ENCODE measurements around the gene LRRC59. TPM values are rescaled to one million over a fixed set of nuclear protein-coding genes. Genes with fewer than 3 reads are reported as not detected.

The LRRC59 gene
- total and polyA plus RNA-seq, 2 experiments from 2014 or later: 46.4 to 124 TPM

DNA sequence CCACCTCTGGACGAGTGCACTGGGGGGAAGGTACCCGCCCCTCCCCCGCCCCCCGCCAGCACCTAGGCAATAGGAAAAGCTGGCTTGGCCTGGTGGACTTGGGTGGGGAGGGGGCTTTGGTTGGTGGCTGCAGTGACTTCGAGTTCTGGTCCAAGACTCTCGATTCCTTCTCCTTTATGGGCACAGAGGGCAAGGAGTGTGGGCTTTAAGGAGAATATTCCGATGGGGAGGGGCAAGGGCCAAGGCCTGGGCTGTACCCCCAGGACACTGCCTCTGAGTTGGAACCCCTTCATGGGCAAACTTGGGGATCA is 29.1 kb upstream of the LRRC59 start (continued):
- TF ChIP-seq, protein P1, sequence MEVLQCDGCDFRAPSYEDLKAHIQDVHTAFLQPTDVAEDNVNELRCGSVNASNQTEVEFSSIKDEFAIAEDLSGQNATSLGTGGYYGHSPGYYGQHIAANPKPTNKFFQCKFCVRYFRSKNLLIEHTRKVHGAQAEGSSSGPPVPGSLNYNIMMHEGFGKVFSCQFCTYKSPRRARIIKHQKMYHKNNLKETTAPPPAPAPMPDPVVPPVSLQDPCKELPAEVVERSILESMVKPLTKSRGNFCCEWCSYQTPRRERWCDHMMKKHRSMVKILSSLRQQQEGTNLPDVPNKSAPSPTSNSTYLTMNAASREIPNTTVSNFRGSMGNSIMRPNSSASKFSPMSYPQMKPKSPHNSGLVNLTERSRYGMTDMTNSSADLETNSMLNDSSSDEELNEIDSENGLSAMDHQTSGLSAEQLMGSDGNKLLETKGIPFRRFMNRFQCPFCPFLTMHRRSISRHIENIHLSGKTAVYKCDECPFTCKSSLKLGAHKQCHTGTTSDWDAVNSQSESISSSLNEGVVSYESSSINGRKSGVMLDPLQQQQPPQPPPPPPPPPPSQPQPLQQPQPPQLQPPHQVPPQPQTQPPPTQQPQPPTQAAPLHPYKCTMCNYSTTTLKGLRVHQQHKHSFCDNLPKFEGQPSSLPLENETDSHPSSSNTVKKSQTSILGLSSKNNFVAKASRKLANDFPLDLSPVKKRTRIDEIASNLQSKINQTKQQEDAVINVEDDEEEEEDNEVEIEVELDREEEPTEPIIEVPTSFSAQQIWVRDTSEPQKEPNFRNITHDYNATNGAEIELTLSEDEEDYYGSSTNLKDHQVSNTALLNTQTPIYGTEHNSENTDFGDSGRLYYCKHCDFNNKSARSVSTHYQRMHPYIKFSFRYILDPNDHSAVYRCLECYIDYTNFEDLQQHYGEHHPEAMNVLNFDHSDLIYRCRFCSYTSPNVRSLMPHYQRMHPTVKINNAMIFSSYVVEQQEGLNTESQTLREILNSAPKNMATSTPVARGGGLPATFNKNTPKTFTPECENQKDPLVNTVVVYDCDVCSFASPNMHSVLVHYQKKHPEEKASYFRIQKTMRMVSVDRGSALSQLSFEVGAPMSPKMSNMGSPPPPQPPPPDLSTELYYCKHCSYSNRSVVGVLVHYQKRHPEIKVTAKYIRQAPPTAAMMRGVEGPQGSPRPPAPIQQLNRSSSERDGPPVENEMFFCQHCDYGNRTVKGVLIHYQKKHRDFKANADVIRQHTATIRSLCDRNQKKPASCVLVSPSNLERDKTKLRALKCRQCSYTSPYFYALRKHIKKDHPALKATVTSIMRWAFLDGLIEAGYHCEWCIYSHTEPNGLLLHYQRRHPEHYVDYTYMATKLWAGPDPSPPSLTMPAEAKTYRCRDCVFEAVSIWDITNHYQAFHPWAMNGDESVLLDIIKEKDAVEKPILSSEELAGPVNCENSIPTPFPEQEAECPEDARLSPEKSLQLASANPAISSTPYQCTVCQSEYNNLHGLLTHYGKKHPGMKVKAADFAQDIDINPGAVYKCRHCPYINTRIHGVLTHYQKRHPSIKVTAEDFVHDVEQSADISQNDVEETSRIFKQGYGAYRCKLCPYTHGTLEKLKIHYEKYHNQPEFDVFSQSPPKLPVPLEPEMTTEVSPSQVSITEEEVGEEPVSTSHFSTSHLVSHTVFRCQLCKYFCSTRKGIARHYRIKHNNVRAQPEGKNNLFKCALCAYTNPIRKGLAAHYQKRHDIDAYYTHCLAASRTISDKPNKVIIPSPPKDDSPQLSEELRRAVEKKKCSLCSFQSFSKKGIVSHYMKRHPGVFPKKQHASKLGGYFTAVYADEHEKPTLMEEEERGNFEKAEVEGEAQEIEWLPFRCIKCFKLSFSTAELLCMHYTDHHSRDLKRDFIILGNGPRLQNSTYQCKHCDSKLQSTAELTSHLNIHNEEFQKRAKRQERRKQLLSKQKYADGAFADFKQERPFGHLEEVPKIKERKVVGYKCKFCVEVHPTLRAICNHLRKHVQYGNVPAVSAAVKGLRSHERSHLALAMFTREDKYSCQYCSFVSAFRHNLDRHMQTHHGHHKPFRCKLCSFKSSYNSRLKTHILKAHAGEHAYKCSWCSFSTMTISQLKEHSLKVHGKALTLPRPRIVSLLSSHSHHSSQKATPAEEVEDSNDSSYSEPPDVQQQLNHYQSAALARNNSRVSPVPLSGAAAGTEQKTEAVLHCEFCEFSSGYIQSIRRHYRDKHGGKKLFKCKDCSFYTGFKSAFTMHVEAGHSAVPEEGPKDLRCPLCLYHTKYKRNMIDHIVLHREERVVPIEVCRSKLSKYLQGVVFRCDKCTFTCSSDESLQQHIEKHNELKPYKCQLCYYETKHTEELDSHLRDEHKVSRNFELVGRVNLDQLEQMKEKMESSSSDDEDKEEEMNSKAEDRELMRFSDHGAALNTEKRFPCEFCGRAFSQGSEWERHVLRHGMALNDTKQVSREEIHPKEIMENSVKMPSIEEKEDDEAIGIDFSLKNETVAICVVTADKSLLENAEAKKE (CRISPR knock-in tag; IDR thresholded peaks at IDR 0.05): no peak
- TF ChIP-seq, protein P2, sequence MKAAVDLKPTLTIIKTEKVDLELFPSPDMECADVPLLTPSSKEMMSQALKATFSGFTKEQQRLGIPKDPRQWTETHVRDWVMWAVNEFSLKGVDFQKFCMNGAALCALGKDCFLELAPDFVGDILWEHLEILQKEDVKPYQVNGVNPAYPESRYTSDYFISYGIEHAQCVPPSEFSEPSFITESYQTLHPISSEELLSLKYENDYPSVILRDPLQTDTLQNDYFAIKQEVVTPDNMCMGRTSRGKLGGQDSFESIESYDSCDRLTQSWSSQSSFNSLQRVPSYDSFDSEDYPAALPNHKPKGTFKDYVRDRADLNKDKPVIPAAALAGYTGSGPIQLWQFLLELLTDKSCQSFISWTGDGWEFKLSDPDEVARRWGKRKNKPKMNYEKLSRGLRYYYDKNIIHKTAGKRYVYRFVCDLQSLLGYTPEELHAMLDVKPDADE (IDR thresholded peaks at IDR 0.05): no peak
- no peak for TF ChIP-seq CREB1 (CRISPR knock-in tag; IDR thresholded peaks at IDR 0.05; ENCODE audit: low read depth)
- no peak for TF ChIP-seq POLR2AphosphoS5 (IDR thresholded peaks at IDR 0.05; ENCODE audit: low read depth)
- no peak for TF ChIP-seq STAT1 (IDR thresholded peaks at IDR 0.05; ENCODE audit: unreplicated experiment)

DNA sequence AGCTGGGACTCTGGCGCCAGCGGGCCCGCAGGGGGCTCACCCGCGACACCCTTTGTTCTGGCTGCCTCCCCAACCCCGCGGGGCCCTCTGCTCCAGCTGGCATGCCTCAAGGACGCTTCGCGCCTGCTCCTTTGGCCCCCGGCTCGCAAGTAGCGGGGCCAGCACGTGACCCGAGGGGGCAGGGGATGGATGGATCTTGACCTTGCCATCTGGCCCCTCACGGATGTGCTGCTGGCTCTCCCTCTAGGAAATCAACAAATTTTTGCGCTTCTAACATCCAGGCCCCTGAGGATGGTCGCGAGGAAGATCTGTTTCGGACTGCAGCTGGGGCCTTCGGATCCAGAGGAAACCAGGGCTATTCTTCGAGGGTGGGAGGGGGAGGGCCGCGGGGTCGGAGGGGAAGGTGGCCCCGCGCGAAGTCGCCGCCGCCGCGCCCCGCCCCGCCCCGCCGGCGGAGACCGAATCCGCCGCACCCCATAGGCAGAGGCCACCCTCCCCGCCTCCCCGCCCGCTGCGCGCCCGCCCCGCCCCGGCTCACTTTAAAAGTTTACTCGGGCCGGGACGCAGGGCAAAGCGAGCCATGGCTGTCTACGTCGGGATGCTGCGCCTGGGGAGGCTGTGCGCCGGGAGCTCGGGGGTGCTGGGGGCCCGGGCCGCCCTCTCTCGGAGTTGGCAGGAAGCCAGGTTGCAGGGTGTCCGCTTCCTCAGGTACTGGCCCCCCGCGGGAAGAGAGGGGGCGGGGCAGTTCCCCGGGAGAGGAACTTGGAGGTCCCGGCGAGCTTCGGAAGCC is 28.6 kb upstream of the LRRC59 start, which contains the start of gene ACSF2:
TSS of gene ACSF2 (plus strand) at position 537 of the 790 bp plus-strand sequence. CDS start at position 581, 44 bp downstream.
- Mint-ChIP-seq H3K4me1 (peaks cover 24% of the 10 kb centered on the region), H3K36me3 (ENCODE audit: low read depth) (no peaks in the 10 kb centered on the region), H3K9me3 (no peaks in the 10 kb centered on the region; the same call in 1 of the 3 replicates), H3K4me3 (peak within 1 kb of the TSS; percentile 81), H3K27me3 (ENCODE audit: insufficient read depth, low read depth, poor library complexity) (peaks cover 13% of the 10 kb centered on the region), H3K27ac (peak within 1 kb of the TSS; percentile 19; the same call in 1 of the 2 replicates)
- Histone ChIP-seq H3K27me3 (ENCODE audit: insufficient read depth) (peaks cover 13% of the 10 kb centered on the region; the same call in 1 of the 2 replicates), H3K4me3 (peak within 1 kb of the TSS; percentile 84), H3K27ac (ENCODE audit: low read depth) (peak within 1 kb of the TSS; percentile 47), H3K4me2 (peak within 1 kb of the TSS; percentile 94), H3K36me3 (ENCODE audit: insufficient read depth) (no peaks in the 10 kb centered on the region), H3K4me1 (ENCODE audit: insufficient read depth) (peaks cover 18% of the 10 kb centered on the region), H3F3A (replicated peaks; ENCODE audit: low read depth) (peaks cover 7% of the 10 kb centered on the region; the same call in 1 of the 2 replicates), H3K9me2 (ENCODE audit: insufficient read depth) (no peaks in the 10 kb centered on the region), H4K20me1 (replicated peaks; ENCODE audit: insufficient read depth) (no peaks in the 10 kb centered on the region), H2AFZ (peak within 1 kb of the TSS; percentile 99), H3K79me2 (replicated peaks; ENCODE audit: insufficient read depth) (peaks cover 5% of the 10 kb centered on the region)
- peak; percentile 66; the same call in 1 of the 2 replicates for TF ChIP-seq POLR2AphosphoS5 (IDR thresholded peaks at IDR 0.05; ENCODE audit: low read depth)
- TF ChIP-seq EZH2phosphoT487 (IDR thresholded peaks at IDR 0.05; ENCODE audit: unreplicated experiment): no peak
- peak; percentile 69 for ATAC-seq
- peak; percentile 71 for DNase-seq (ENCODE audit: low spot score)
